ENCODE measurements around the gene FKTN. TPM values are rescaled to one million over a fixed set of nuclear protein-coding genes. Genes with fewer than 3 reads are reported as not detected.
"Not testable (repeated sequence)": the region's sequence is repeated elsewhere in the genome, so short reads cannot be mapped to it uniquely, and the experiment has no call there.

The FKTN gene
- total RNA-seq, 1 experiment from 2014 or later: 10.8 TPM

- TF ChIP-seq ETV6 (CRISPR knock-in tag; IDR thresholded peaks at IDR 0.05) (no peak), SMAD3 (CRISPR knock-in tag; IDR thresholded peaks at IDR 0.05; ENCODE audit: borderline replicate concordance) (no peak), ATF2 (CRISPR knock-in tag; IDR thresholded peaks at IDR 0.05; ENCODE audit: borderline replicate concordance, low read depth) (no peak)
- TF ChIP-seq, protein P1, sequence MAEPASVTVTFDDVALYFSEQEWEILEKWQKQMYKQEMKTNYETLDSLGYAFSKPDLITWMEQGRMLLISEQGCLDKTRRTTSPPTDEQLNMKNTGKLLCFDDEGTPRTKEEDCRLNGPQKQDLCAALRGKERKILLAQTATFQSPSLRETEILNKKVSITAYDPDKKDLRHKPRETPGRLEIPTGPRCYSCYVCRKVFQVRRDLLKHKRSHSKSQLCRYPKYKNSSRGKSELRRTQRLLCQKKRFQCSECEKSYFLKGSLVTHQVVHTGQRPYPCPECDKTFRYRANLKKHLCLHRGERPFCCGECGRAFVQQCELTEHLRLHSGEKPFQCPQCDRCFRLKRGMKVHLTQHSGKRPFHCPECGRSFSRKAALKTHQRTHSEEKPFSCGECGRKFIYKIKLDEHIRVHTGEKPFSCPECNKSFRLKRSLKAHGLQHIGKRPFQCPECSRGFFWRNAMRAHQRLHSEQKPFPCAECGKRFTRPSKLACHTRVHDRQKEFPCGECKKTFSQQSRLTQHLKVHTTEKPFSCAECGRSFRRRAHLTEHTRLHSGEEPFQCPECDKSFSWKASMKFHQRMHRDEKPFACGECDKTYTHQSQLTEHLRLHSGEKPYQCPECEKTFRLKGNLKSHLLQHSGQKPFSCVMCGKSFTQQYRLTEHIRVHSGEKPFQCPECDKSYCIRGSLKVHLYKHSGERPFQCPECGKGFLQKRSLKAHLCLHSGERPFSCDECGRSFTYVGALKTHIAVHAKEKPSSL (CRISPR knock-in tag; conservative IDR thresholded peaks at IDR 0.05): no peak
Measured at GRCh38 chr9:105515811-105516413, 42.0 kb upstream of the FKTN start (continued).

- ATAC-seq (peak; percentile 92), DNase-seq (ENCODE audit: low spot score) (peak; percentile 32)
- H3K27ac Mint-ChIP-seq; POLR2A ChIA-PET; H3K27me3 Mint-ChIP-seq (ENCODE audit: low read depth); CTCF ChIA-PET; H3K4me1 Mint-ChIP-seq; H3K4me3 Mint-ChIP-seq: not testable (repeated sequence)
- Mint-ChIP-seq H3K36me3 (peaks cover 36% of the 10 kb centered on the region), H3K9me3 (peaks cover 21% of the 10 kb centered on the region)
Measured at GRCh38 chr9:105519710-105520369, 38.1 kb upstream of the FKTN start.

GRCh38 chr9:105520992-105521391, 36.9 kb upstream of the FKTN start:
- H3K36me3 Mint-ChIP-seq: peaks cover 40% of the 10 kb centered on the region
- H3K27me3 Mint-ChIP-seq (ENCODE audit: low read depth); H3K4me3 Mint-ChIP-seq; H3K27ac Mint-ChIP-seq; H3K4me1 Mint-ChIP-seq; POLR2A ChIA-PET; DNase-seq (ENCODE audit: low spot score); ATAC-seq; CTCF ChIA-PET: not testable (repeated sequence)
- H3K9me3 Mint-ChIP-seq: peaks cover 21% of the 10 kb centered on the region

GRCh38 chr9:105522618-105523385, 35.1 kb upstream of the FKTN start:
- peaks cover 33% of the 10 kb centered on the region for H3K36me3 Mint-ChIP-seq
- H3K27ac Mint-ChIP-seq; ATAC-seq; H3K4me3 Mint-ChIP-seq; DNase-seq (ENCODE audit: low spot score); CTCF ChIA-PET; H3K27me3 Mint-ChIP-seq (ENCODE audit: low read depth); H3K4me1 Mint-ChIP-seq; POLR2A ChIA-PET: not testable (repeated sequence)
- H3K9me3 Mint-ChIP-seq: peaks cover 22% of the 10 kb centered on the region

DNA sequence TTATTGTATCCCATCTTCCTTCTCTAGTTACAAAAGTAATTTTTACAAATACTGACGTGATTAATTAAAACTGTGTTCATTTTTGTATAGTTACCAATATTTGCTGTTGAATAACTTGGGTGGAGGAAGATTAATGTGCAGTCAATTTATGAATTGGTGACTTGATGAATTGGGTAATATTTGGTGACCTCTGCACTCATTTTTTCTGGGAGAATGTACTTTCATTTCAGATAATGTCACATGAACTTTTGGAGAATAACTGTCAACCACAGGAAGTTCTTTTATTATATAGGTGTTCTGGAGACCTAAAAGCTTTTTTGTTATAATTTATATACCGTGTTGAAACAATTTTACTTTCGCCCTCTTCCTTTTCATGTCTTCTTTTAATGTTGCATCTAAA, 26.4 kb upstream of the FKTN start:
- Mint-ChIP-seq H3K9me3 (peaks cover 21% of the 10 kb centered on the region), H3K4me1 (no peaks in the 10 kb centered on the region), H3K4me3 (no peak overlapping the region), H3K27me3 (ENCODE audit: low read depth) (no peaks in the 10 kb centered on the region), H3K36me3 (peaks cover 17% of the 10 kb centered on the region), H3K27ac (no peak overlapping the region)
- CTCF ChIA-PET: no interaction called here
- no peak for DNase-seq (ENCODE audit: low spot score)
- ATAC-seq: no peak
- POLR2A ChIA-PET: interaction anchor here (1.1 kb wide), 1 partner anchor 21 kb away, joined by 3 read pairs; no protein-coding TSS in a partner anchor
- TF ChIP-seq NFYB (CRISPR knock-in tag; conservative IDR thresholded peaks at IDR 0.05; ENCODE audit: low read depth): no peak
- TF ChIP-seq MAX (CRISPR knock-in tag; IDR thresholded peaks at IDR 0.05): no peak
- TF ChIP-seq, protein P2, sequence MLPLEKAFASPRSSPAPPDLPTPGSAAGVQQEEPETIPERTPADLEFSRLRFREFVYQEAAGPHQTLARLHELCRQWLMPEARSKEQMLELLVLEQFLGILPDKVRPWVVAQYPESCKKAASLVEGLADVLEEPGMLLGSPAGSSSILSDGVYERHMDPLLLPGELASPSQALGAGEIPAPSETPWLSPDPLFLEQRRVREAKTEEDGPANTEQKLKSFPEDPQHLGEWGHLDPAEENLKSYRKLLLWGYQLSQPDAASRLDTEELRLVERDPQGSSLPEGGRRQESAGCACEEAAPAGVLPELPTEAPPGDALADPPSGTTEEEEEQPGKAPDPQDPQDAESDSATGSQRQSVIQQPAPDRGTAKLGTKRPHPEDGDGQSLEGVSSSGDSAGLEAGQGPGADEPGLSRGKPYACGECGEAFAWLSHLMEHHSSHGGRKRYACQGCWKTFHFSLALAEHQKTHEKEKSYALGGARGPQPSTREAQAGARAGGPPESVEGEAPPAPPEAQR (CRISPR knock-in tag; IDR thresholded peaks at IDR 0.05): no peak
- TF ChIP-seq, protein P3, sequence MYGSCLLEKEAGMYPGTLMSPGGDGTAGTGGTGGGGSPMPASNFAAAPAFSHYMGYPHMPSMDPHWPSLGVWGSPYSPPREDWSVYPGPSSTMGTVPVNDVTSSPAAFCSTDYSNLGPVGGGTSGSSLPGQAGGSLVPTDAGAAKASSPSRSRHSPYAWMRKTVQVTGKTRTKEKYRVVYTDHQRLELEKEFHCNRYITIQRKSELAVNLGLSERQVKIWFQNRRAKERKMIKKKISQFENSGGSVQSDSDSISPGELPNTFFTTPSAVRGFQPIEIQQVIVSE (CRISPR knock-in tag; IDR thresholded peaks at IDR 0.05; ENCODE audit: borderline replicate concordance): no peak
- no peak for TF ChIP-seq NR3C1 (CRISPR knock-in tag; conservative IDR thresholded peaks at IDR 0.05; ENCODE audit: low read depth)
- TF ChIP-seq KAT7 (CRISPR knock-in tag; IDR thresholded peaks at IDR 0.05; ENCODE audit: borderline replicate concordance): no peak
- no peak for TF ChIP-seq ATF1 (CRISPR knock-in tag; IDR thresholded peaks at IDR 0.05)
- TF ChIP-seq, protein P4, sequence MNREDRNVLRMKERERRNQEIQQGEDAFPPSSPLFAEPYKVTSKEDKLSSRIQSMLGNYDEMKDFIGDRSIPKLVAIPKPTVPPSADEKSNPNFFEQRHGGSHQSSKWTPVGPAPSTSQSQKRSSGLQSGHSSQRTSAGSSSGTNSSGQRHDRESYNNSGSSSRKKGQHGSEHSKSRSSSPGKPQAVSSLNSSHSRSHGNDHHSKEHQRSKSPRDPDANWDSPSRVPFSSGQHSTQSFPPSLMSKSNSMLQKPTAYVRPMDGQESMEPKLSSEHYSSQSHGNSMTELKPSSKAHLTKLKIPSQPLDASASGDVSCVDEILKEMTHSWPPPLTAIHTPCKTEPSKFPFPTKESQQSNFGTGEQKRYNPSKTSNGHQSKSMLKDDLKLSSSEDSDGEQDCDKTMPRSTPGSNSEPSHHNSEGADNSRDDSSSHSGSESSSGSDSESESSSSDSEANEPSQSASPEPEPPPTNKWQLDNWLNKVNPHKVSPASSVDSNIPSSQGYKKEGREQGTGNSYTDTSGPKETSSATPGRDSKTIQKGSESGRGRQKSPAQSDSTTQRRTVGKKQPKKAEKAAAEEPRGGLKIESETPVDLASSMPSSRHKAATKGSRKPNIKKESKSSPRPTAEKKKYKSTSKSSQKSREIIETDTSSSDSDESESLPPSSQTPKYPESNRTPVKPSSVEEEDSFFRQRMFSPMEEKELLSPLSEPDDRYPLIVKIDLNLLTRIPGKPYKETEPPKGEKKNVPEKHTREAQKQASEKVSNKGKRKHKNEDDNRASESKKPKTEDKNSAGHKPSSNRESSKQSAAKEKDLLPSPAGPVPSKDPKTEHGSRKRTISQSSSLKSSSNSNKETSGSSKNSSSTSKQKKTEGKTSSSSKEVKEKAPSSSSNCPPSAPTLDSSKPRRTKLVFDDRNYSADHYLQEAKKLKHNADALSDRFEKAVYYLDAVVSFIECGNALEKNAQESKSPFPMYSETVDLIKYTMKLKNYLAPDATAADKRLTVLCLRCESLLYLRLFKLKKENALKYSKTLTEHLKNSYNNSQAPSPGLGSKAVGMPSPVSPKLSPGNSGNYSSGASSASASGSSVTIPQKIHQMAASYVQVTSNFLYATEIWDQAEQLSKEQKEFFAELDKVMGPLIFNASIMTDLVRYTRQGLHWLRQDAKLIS (CRISPR knock-in tag; IDR thresholded peaks at IDR 0.05; ENCODE audit: borderline replicate concordance): no peak

All from WTC11 (cell line).